GM10266 (cell line): ENCODE results near the gene GPLD1.
A peak's percentile ranks its signal among the peaks of the same experiment; 100 is the strongest.

Experiments
- DNase-seq: peaks from one replicate; pipeline ENCODE4 v3.0.0; 2012; ENCODE audit errors: extremely low spot score
- TF ChIP-seq, protein P1 (sequence below): IDR thresholded peaks from 2 replicates; pipeline ENCODE4 v1.5.1; 2012; ENCODE audit warnings: mild to moderate bottlenecking, low read depth; ENCODE audit not compliant: control insufficient read depth, insufficient read depth; ENCODE audit errors: missing control alignments

Gene GPLD1

GRCh38 chr6:24497254-24497970 is 8.0 kb upstream of the GPLD1 start:
- DNase-seq = peak; percentile 64

DNA sequence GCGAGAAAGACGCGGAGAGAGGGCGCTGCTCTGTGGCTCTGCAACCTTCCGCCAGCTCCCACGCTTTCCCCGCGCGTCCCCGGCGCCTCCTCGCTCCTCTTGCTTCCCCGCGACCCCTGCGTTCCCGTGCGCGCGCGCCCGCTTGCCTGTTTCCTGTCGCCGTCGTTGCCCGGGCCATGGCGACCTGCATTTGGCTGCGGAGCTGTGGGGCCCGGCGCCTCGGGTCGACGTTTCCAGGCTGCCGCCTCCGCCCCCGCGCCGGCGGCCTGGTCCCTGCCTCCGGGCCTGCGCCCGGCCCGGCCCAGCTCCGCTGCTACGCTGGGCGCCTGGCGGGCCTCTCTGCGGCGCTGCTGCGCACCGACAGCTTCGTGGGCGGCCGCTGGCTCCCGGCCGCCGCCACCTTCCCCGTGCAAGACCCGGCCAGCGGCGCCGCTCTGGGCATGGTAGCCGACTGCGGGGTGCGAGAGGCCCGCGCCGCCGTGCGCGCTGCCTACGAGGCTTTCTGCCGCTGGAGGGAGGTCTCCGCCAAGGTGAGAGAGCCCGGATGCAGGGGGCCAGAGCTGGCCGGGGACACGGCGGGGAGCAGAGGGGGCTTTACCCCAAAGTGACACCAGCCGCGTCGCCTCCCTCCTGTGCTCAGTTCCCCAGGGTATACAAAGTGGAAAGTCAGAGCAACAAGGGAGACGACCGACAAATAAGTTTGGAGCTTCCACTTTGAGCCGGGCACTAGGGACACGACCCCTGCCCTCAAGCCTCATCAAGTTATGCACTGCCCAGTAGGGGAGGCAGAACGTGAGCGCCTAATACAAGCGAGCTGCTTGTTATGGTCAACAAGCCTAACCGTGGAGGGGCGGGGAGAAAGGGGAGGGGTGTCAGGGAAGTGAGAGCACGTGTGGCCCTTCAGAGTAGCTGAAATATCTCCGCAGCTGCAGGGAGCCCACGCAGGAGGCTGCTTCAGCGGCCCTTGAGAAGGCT is 5.7 kb upstream of the GPLD1 start, which contains the start of gene ALDH5A1:
Gene ALDH5A1, plus strand, starts transcription at position 149 of the 975 bp plus-strand sequence. Its CDS starts 28 bp downstream, at position 177.
- peak; percentile 85 for DNase-seq
- TF ChIP-seq, protein P1, sequence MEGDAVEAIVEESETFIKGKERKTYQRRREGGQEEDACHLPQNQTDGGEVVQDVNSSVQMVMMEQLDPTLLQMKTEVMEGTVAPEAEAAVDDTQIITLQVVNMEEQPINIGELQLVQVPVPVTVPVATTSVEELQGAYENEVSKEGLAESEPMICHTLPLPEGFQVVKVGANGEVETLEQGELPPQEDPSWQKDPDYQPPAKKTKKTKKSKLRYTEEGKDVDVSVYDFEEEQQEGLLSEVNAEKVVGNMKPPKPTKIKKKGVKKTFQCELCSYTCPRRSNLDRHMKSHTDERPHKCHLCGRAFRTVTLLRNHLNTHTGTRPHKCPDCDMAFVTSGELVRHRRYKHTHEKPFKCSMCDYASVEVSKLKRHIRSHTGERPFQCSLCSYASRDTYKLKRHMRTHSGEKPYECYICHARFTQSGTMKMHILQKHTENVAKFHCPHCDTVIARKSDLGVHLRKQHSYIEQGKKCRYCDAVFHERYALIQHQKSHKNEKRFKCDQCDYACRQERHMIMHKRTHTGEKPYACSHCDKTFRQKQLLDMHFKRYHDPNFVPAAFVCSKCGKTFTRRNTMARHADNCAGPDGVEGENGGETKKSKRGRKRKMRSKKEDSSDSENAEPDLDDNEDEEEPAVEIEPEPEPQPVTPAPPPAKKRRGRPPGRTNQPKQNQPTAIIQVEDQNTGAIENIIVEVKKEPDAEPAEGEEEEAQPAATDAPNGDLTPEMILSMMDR = peak; percentile 47

More at GRCh38 chr6:24497254-24497970, 8.0 kb upstream of the GPLD1 start:
- TF ChIP-seq, protein P1 = no peak

DNA sequence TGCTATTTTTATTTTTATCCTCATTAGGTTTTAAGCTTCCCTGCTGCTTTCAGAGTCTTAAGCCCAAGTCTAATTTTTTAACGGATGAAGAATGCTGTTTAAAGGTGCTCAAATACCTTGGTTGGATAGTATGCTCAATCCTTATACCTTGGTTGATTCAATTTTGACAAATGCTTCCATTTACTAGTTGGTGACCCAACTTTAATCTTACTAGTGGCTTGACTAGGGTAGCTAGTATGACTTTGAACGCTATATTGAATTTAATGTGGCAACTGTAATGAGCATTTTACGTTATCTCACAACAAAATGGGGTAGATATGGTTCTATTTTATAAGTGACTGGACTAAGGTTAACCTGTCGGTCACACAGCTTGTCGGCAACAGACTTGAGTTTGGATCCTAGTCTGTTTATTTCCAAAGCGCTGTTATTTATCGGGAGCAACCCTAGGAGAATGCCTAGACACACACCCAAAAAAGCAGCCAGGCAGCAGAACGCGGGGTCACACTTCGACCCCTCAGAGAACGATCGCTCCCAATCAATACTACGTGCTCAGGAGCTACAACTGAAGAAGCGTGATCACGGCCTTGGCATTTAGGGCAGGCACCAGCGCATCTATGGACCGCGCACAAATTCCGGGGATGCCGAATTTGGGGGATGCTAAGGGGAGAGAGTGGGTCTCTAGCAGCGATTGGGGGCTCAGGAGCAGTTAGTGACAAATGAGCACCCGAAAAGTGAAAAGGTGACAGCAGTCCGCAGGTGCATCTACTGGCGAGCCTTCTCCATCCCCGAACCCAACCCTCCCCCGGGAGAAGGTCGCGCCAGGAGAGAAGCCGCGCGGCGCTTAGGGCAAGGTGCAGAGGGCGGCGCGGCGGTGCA is 4.8 kb upstream of the GPLD1 start:
- DNase-seq = no peak
- TF ChIP-seq, protein P1 = peak; percentile 59

DNA sequence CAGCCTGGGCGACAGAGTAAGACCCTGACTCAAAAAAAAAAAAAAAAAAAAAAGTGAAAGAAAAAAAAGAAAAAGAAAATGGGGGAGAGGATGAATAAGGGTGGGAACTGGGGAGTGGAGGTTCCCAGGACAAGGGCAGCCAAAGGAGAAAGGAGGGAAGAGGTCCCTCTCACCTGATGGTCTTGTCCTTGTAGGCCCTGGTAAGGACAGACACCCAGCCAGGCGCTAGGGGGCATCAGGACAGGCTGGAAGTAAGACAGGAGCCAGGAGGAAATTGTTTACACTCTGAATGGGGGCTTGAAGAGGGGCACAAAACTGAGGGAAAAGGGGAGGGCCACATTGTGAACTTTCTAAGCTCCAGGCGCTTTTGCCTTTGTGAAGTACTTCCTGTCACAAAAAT is 3.1 kb upstream of the GPLD1 start:
- TF ChIP-seq, protein P1 = peak; percentile 62
- DNase-seq = peak; percentile 50

GRCh38 chr6:24490948-24491347 is 1.6 kb upstream of the GPLD1 start:
- TF ChIP-seq, protein P1 = no peak
- DNase-seq = no peak

DNA sequence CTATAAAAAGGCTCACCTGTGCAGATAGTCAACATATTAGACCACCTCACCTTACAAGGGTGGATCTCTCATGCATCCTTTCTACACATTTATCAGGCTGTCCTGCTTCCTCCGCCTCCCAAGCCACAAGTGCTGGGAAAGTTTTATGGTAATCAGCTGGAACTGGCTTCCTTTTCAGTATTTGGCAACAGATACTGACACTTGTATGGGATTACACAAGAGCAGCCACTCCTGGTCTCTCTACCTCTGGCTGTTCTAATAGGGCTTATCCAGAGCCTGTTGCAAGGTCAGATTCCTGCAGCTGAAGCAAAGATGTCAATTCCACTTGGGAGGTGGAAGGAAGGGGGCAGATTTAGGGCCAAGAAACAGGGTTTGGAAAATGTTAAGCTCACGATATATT is 503 bp upstream of the GPLD1 start:
- TF ChIP-seq, protein P1 = no peak
- DNase-seq = no peak
